HG02852 (cell line): ENCODE results near the gene VCPKMT.
A peak's percentile ranks its signal among the peaks of the same experiment; 100 is the strongest.

ENCODE experiments used
- ATAC-seq: cut with Tn5 transposase; IDR thresholded peaks from one replicate; pipeline ENCODE4 v1.9.1; 2021; ENCODE audit warnings: mild to moderate bottlenecking, moderate library complexity; ENCODE audit not compliant: unreplicated experiment

VCPKMT gene

DNA sequence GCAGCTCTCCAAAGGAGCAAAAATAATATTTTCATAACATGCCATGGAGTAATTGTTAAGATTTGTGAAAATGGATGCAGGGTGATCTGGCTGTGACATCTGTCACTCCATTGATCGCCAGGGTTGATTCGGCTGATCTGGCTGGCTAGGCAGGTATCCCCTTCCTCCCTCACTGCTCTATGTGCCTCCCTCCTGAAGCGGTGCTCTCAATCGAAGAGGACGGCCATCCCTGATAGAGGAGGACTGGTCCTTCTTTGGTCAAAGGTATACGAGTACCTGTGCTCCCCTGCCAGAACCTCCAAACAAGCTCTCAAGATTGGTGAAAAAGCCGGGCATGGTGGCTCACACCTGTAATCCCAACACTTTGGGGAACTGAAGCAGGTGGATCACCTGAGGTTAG, 47.9 kb downstream of the VCPKMT start:
- ATAC-seq = no peak

DNA sequence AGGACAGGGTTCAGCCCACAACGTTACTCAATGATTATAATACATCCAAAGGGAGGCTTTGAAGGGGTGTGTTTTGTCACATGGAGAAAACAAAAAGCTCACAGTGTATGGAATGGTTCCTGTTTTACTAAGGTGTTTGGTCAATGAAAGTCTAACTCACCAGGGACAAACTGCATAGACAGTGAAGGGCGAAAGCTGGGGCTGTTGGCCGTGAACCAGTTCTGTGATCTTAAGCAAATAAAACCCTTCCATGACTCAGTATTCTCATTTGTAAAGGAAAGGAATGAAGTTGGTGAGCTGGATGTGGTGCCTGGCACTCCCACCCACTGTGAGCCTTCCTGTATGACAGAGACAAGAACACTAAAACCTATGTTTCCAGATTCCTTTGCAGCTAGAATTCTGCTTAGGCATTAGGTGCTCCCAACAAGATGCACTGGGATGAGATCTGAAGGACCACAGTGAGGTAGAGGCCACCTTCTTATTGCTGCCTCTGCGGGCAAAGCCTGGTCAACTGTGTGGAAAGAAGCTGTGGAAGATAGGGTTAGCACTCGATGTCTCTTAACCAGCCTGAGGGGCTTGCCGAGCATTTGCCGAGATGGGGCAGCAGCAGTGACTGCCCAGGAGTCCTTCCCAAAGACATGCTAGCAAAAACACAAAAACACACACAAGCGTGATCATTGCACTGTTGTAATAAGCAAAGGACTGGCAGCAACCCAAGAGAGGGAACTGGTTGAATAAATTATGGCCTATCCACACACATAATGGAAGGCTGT, 48.5 kb downstream of the VCPKMT start:
- no peak for ATAC-seq

DNA sequence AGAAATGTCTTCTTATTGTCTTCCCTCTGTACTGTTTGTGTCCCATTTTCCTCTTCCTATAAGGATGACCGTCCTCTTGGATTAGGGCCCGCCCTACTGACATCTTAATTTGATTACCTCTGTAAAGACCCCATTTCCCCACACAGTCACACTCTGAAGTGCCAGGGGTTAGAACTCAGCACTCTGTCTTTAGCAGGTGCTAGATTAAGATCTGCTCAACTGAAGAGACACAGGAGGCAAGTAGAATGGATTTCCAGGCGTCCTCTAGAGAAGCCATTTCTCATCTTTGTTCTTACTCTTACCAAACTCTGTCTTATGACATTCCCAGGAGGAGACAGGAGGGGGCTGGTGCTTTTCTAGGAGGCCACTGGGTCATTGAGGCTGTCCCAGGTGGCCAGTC, 50.8 kb downstream of the VCPKMT start:
- ATAC-seq = no peak

DNA sequence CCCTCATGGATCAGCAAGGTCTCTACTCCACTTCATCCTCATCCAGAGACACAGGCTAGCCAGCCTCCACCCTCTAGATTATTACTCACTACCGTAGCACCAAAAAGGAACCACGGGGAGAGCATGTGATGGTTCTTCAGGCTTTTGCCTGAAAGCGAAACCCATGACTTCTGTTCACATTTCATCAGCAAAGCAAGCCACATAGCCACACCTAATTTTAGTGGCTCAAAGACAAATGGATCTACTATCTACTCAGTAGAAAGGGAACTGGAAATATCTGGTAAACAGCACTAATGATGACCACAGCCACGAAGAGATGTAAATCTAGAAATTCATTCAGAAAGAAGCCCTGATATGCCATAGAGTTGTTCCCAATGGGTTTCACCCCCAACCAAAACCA, 51.4 kb downstream of the VCPKMT start:
- peak; percentile 71 for ATAC-seq

DNA sequence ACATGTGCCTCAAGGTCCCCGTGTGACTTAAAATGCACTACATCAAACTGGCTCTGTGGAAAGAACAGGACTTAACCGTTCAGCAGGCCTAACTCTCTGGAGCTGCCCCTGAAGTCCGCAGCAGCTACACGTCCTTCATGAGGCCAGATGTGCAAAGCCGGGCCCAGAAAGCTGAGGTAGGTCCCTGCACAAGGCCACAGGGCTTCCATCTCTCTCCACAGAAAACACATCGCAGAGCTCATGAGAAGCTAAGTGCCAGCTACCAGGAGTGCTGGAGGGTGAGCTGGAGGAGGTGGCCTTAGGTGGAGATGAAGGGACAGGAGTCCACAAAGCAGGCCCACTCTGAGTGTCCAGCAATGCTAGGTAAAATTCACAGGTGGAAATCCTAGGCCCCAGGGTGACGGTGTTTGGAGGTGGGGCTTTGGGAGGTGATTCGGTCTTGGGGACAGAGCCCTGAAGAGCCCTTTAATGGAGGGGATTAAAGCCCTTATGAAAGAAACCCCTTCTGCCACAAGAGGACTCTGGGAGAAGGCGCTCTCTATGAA, 52.4 kb downstream of the VCPKMT start:
- no peak for ATAC-seq

DNA sequence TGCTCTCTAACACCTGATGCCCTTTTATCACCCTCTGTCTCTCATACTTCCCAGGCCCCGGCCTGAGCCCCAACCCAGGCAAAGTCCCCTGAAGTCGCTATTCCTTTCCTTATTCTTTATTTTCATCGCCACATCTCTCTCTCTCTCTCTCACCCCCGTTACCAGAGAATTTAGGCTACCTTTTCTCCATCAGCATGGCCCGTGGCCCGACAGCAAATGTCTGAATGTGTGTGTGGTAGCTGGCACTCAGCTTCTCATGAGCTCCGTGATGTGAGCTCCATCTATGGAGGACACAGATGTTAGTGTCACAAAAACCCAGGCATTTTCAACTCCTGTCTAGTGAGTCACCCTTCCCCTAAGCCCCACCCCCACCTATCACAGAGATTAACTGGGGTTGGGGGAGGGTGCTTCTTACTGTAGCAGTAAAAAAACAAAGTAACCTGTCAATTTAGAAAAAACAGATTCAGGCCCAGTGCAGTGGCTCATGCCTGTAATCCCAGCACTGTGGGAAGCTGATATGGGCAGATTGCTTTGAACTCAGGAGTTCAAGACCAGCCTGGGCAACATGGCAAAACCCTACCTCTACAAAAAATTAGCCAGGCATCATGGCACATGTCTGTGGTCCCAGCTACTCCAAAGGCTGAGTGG, 53.8 kb downstream of the VCPKMT start:
- no peak for ATAC-seq

DNA sequence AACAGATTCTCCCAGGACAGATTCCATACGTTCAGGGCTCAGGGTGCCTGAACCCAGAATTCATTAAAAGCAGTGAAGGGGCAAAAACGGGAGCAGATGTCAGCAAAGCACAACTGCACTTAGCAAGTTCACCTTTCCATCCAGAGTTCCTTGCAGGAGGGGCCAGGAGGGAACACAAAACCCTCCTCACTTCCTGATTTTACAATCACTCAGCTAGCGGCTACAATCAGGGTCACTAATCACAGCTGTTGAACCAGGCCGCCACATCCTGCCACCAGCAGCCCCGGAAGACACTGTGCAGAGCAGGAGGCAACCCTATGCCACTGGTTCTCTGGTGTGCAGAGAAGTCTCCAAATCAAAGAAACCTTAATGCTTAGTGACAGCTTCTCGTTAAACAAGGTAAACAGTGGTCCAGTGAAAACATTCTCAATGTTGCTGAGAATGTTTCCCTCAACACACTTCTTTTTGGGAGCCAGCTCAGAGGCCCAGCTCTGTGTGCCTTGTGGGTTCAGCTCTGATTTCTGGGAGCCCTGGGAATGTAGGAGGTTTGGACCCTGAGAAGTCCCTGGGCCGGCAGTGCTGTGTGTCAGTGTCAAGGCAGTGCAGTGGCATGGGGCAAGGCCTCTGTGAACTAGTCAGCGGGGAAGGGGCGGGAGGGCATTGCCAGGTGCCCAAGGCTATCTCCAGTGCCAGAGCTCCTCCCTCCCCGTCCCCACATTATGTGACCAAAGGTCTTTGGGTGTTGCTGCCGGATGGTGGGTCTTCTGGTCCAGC, 54.5 kb downstream of the VCPKMT start:
- ATAC-seq = peak; percentile 58

DNA sequence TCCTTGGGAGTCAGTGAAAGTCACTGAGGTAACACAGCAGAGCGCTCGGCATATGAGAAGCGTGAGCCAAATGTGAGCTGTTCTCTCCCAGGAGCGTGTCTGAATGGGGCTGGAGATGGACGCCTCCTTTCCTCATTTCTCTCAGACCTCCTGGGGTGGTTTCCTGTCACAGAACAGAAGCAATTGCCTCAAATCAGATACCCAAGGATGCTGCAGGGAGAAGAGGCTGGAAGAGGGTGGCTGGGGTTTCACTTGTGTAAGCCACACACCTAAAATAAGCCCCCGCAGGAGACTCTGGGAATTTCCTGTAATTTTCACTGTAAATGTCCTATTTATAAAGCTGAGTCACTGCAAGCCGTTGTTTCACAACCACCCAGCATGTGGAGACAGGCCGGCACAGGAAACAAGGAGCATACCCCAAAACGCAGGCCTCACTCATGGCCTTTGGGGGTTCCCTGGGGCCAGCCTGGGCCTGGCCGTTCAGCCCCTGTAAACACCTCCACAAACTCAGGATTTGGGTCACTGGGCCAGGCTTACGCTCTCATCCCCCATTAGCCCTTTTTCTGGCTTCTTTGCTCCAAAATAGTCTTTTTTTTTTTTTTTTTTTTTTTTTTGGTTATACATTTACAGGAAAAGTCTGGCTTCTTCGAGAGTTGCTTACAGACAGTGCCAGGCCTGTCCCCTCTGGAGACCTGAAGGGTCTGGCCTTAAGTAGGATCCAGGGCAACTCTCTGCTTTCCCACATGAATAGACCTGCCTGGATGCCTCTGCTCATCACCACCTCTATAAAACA, 55.3 kb downstream of the VCPKMT start:
- ATAC-seq = peak; percentile 1

DNA sequence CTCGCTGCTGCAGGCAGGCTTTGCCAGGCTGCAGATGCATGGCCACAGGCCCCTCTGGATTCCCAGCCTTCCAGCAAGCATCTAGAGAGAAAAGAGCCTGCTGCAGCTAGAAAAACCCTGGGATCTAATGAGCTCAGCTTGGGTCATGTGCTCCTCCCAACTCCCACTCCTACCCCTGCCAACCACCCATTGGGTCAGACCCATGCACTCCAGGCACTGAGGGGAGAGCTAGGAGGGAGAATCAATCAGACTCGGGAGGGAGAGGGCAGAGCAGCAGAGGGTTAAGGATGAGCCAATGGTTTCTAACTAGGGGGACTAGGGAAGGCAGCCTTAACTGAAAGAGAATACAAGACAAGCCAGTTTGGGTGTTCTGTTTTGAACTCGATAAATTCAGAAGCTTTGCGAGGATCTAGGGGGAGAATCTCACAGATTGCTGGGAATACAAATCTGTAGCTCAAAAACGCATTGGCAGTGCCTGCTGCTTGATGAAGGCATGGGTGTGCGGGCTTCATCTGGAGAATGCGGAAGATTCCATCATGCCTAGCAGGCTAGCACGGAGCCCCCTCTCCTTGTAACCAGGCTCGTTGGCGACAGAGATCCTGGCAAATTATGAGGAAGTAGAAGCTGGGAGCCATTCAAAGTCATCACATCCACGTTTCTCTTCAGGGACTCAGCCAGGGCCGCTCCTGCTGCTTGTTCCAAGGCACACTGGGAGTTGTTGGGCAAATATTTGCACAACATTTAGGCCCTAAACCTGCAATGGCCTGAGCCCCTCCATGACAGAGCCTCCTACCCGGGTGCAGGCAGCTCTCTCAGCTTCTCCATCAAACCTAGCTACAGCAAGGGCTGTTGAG, 56.4 kb downstream of the VCPKMT start:
- ATAC-seq = no peak
